SK-N-MC (cell line): ENCODE measurements around the gene OR8B12.

Experiments used
- EZH2 ChIP-seq: fragments of 200-600 bp; sonication (generic); IDR thresholded peaks from one replicate; pipeline ENCODE4 v1.6.1; 2017; ENCODE audit warnings: antibody characterized with exemption
- FOXP2 ChIP-seq: optimal IDR thresholded peaks from 2 replicates; pipeline ENCODE3; 2011; ENCODE audit warnings: mild to moderate bottlenecking, moderate library complexity; ENCODE audit not compliant: insufficient read depth; ENCODE audit errors: extremely low read length, control extremely low read depth
- POLR2AphosphoS5 ChIP-seq: IDR thresholded peaks from 2 replicates; pipeline ENCODE4 v1.6.1; 2012; ENCODE audit warnings: mild to moderate bottlenecking, low read depth, low read length, borderline replicate concordance

GRCh38 chr11:124518989-124519451 lies 24.4 kb downstream of the OR8B12 start:
- no peak for TF ChIP-seq EZH2
- TF ChIP-seq POLR2AphosphoS5 = no peak
- TF ChIP-seq FOXP2 = no peak
